ENCODE measurements around the gene LRP1-AS.

LRP1-AS gene

DNA sequence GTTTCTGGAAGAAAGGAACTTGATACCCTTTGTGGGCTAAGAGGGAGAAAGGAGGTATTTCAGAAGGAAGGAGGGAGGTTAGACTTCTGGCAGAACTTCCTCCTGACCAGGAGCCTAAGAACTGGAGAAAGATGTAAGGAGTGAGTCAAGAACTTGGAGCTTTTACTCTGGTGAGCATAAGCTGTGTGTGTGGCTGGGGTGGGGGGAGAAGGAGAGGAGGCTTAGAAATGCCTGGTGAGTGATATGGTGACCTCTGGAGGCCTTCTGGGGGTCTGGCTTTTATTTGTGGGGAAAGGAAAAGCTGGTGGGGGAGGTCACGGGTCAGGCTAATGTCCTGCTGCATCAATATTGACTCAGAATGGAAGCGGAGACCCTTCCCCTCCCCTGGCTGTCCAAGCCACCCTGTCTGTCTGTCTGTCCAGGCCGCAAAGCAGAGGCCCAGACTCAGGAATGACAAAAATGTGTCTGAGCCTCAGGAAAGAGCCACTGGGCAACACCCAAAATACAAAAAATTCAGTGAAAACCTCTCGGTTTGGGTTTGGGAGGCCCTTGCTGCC, 14.3 kb downstream of the LRP1-AS start:
- Histone ChIP-seq H3K27me3 (ENCODE audit: control insufficient read depth in 2 of 2, insufficient read depth in 2 of 2, low read length in 2 of 2) (no peaks in the 10 kb centered on the region), H3K4me3 (ENCODE audit: low read length in 2 of 2) (peak overlapping the region in 1 of 2 donors; percentile 7), H3K27ac (ENCODE audit: low read depth in 2 of 2, low read length in 2 of 2) (peak overlapping the region; percentile 41 to 65), H3K36me3 (ENCODE audit: control insufficient read depth in 2 of 2, insufficient read depth in 2 of 2, low read length in 2 of 2) (no peaks in the 10 kb centered on the region), H3K4me1 (ENCODE audit: control insufficient read depth in 2 of 2, insufficient read depth in 2 of 2, low read length in 2 of 2) (peaks cover 25 to 45% of the 10 kb centered on the region in 2 donors), H3K9me3 (ENCODE audit: control insufficient read depth in 2 of 2, low read length in 2 of 2) (no peaks in the 10 kb centered on the region), H3K9ac (ENCODE audit: low read depth in 1 of 2, low read length in 2 of 2) (no peak overlapping the region)

DNA sequence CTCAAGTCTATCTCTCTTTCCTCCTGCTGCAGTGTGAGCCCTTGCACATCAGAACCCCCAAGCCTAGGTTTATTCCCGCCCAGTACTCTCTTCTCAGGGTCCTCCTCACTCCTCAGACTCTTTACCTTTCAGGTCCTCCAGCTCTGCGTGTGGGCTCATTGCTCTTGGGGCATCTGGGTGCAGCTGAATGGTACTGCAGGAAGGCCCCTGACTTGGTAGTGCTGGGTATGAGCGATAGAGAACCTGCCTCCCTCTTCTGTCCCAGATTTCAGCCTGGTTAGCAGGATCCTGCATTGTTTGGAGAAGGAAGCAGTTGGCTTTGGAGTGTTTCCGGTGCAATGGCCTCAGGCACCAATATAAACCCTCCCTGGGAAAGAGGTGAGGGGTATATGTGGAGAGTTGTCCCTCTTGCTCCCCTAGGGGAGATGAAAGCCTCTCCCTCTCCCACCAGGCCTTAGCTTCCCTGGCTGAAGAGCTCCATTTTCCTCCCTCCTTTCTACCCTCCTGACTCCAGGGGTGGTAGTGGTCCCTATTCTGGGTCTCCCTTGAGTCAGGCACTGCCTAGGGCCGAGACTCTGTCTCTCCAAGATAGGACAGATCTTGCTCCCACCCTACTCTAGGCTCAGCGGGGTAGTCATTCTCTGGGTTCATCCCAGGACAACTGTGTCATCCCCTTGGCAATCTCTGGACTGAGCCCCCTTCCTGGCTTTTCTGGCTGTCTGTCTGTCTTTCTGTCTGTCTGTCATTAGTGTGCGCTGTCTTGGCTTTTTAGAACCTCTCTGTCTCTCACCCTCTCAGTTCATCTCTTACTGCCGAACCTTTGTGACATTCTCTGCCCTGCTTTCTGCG, 15.3 kb downstream of the LRP1-AS start:
- Histone ChIP-seq H3K36me3 (ENCODE audit: control insufficient read depth in 2 of 2, insufficient read depth in 2 of 2, low read length in 2 of 2) (no peaks in the 10 kb centered on the region), H3K9ac (ENCODE audit: low read depth in 1 of 2, low read length in 2 of 2) (peak overlapping the region; percentile 12 to 43), H3K27ac (ENCODE audit: low read depth in 2 of 2, low read length in 2 of 2) (peak overlapping the region; percentile 41 to 65), H3K4me1 (ENCODE audit: control insufficient read depth in 2 of 2, insufficient read depth in 2 of 2, low read length in 2 of 2) (peaks cover 21 to 40% of the 10 kb centered on the region in 2 donors), H3K9me3 (ENCODE audit: control insufficient read depth in 2 of 2, low read length in 2 of 2) (no peaks in the 10 kb centered on the region), H3K4me3 (ENCODE audit: low read length in 2 of 2) (peak overlapping the region in 1 of 2 donors; percentile 13), H3K27me3 (ENCODE audit: control insufficient read depth in 2 of 2, insufficient read depth in 2 of 2, low read length in 2 of 2) (no peaks in the 10 kb centered on the region)

DNA sequence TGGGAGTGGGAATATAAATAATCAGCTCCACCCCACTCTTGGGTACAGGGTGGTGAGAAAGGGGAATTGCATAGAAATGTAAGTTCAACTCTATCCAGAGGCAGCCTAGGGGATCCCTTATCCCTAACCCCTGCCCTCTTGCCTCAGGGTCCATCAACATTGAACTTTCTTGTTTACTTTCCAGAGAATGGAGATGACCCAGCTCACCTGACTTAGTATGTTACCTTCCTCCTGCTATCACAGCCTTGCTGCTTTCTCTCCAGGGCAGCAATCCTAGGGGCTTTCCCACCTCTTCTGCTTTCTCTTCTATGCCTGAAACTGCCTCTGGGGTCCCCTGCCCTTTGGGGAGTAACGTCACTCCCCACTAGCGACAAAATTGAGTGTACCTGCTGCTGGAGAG, 16.5 kb downstream of the LRP1-AS start:
- H3K27me3 ChIP-seq (ENCODE audit: control insufficient read depth in 2 of 2, insufficient read depth in 2 of 2, low read length in 2 of 2): no peaks in the 10 kb centered on the region
- no peaks in the 10 kb centered on the region for H3K9me3 ChIP-seq (ENCODE audit: control insufficient read depth in 2 of 2, low read length in 2 of 2)
- H3K27ac ChIP-seq (ENCODE audit: low read depth in 2 of 2, low read length in 2 of 2): peak overlapping the region in 1 of 2 donors; percentile 65
- peaks cover 24 to 45% of the 10 kb centered on the region in 2 donors for H3K4me1 ChIP-seq (ENCODE audit: control insufficient read depth in 2 of 2, insufficient read depth in 2 of 2, low read length in 2 of 2)
- H3K9ac ChIP-seq (ENCODE audit: low read depth in 1 of 2, low read length in 2 of 2): peak overlapping the region in 1 of 2 donors; percentile 19
- H3K36me3 ChIP-seq (ENCODE audit: control insufficient read depth in 2 of 2, insufficient read depth in 2 of 2, low read length in 2 of 2): no peaks in the 10 kb centered on the region
- H3K4me3 ChIP-seq (ENCODE audit: low read length in 2 of 2): peak overlapping the region; percentile 12 to 88

DNA sequence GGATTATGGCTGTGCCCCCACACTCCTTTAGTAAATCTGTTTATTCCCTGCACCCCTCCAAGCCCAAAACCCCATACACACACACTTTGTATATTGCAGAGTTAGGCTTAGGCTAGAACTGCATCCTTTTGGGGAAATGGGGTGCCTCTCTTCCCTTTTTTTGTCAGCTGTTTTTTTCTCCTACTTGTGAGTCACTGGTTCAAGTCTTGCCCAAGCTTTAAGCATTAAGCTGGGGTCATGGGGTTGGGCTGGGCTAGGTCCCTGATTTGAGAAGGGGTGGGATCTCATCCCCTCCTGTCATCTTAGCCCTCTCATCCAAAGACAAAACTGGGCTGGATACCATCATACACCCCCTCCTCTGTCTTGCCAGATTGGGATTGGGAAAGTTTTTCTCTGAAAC, 17.5 kb downstream of the LRP1-AS start:
- peaks cover 24 to 45% of the 10 kb centered on the region in 2 donors for H3K4me1 ChIP-seq (ENCODE audit: control insufficient read depth in 2 of 2, insufficient read depth in 2 of 2, low read length in 2 of 2)
- peak overlapping the region in 1 of 2 donors; percentile 71 for H3K9ac ChIP-seq (ENCODE audit: low read depth in 1 of 2, low read length in 2 of 2)
- peak overlapping the region; percentile 97 to 98 for H3K27ac ChIP-seq (ENCODE audit: low read depth in 2 of 2, low read length in 2 of 2)

DNA sequence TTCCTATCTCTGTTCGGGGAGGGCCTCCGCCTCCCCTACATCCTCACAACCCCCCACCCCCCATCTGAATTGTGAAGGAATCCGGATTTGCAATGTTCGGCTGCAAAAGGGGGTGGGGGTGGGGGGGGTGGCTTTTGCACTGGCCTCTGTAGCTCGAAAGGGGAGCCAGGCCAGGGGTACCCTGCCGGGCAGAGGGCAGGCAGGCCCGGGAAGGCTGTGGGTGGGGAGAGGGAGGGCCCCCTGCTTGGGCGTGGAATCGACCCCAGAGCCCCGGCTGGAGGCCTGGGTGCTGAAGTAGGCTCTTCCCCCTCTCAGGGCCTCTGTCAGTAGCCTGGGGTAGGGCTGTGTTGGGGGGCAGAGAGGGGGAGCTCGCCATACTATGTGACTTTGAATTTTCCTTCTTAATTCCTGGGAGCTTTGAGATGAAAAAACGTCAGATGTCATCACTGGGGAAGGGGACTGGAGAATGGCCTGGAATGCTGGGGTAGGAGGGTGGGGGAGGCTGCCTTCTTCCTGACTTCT, 18.0 kb downstream of the LRP1-AS start:
- H3K4me3 ChIP-seq (ENCODE audit: low read length in 2 of 2): peak overlapping the region; percentile 79 to 88
- H3K27me3 ChIP-seq (ENCODE audit: control insufficient read depth in 2 of 2, insufficient read depth in 2 of 2, low read length in 2 of 2): no peaks in the 10 kb centered on the region
- no peaks in the 10 kb centered on the region for H3K36me3 ChIP-seq (ENCODE audit: control insufficient read depth in 2 of 2, insufficient read depth in 2 of 2, low read length in 2 of 2)
- peak overlapping the region; percentile 97 to 98 for H3K27ac ChIP-seq (ENCODE audit: low read depth in 2 of 2, low read length in 2 of 2)
- peaks cover 24 to 45% of the 10 kb centered on the region in 2 donors for H3K4me1 ChIP-seq (ENCODE audit: control insufficient read depth in 2 of 2, insufficient read depth in 2 of 2, low read length in 2 of 2)
- peak overlapping the region; percentile 6 to 71 for H3K9ac ChIP-seq (ENCODE audit: low read depth in 1 of 2, low read length in 2 of 2)
- no peaks in the 10 kb centered on the region for H3K9me3 ChIP-seq (ENCODE audit: control insufficient read depth in 2 of 2, low read length in 2 of 2)

More for the DNA sequence above, 17.5 kb downstream of the LRP1-AS start:
- H3K27me3 ChIP-seq (ENCODE audit: control insufficient read depth in 2 of 2, insufficient read depth in 2 of 2, low read length in 2 of 2): no peaks in the 10 kb centered on the region
- no peaks in the 10 kb centered on the region for H3K9me3 ChIP-seq (ENCODE audit: control insufficient read depth in 2 of 2, low read length in 2 of 2)
- no peaks in the 10 kb centered on the region for H3K36me3 ChIP-seq (ENCODE audit: control insufficient read depth in 2 of 2, insufficient read depth in 2 of 2, low read length in 2 of 2)
- peak overlapping the region; percentile 79 to 88 for H3K4me3 ChIP-seq (ENCODE audit: low read length in 2 of 2)

DNA sequence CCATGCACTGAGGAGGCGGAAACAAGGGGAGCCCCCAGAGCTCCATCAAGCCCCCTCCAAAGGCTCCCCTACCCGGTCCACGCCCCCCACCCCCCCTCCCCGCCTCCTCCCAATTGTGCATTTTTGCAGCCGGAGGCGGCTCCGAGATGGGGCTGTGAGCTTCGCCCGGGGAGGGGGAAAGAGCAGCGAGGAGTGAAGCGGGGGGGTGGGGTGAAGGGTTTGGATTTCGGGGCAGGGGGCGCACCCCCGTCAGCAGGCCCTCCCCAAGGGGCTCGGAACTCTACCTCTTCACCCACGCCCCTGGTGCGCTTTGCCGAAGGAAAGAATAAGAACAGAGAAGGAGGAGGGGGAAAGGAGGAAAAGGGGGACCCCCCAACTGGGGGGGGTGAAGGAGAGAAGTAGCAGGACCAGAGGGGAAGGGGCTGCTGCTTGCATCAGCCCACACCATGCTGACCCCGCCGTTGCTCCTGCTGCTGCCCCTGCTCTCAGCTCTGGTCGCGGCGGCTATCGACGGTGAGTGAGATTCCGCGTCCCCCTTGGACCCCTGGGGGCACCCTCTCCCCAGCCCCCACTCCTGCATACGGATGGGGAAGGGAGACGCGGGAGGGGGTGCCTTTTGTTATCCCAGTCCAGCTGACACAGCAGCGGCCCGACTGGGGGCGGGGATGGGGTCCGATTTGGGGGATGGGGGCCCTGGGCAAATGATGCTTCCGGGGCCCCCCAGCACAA, 18.7 kb downstream of the LRP1-AS start:
- H3K27ac ChIP-seq (ENCODE audit: low read depth in 2 of 2, low read length in 2 of 2): peak overlapping the region; percentile 97 to 98
- H3K36me3 ChIP-seq (ENCODE audit: control insufficient read depth in 2 of 2, insufficient read depth in 2 of 2, low read length in 2 of 2): no peaks in the 10 kb centered on the region
- H3K4me1 ChIP-seq (ENCODE audit: control insufficient read depth in 2 of 2, insufficient read depth in 2 of 2, low read length in 2 of 2): peaks cover 21 to 45% of the 10 kb centered on the region in 2 donors
- H3K4me3 ChIP-seq (ENCODE audit: low read length in 2 of 2): peak overlapping the region; percentile 79 to 88
- H3K9ac ChIP-seq (ENCODE audit: low read depth in 1 of 2, low read length in 2 of 2): peak overlapping the region; percentile 60 to 71
- H3K9me3 ChIP-seq (ENCODE audit: control insufficient read depth in 2 of 2, low read length in 2 of 2): no peaks in the 10 kb centered on the region
- H3K27me3 ChIP-seq (ENCODE audit: control insufficient read depth in 2 of 2, insufficient read depth in 2 of 2, low read length in 2 of 2): no peaks in the 10 kb centered on the region

DNA sequence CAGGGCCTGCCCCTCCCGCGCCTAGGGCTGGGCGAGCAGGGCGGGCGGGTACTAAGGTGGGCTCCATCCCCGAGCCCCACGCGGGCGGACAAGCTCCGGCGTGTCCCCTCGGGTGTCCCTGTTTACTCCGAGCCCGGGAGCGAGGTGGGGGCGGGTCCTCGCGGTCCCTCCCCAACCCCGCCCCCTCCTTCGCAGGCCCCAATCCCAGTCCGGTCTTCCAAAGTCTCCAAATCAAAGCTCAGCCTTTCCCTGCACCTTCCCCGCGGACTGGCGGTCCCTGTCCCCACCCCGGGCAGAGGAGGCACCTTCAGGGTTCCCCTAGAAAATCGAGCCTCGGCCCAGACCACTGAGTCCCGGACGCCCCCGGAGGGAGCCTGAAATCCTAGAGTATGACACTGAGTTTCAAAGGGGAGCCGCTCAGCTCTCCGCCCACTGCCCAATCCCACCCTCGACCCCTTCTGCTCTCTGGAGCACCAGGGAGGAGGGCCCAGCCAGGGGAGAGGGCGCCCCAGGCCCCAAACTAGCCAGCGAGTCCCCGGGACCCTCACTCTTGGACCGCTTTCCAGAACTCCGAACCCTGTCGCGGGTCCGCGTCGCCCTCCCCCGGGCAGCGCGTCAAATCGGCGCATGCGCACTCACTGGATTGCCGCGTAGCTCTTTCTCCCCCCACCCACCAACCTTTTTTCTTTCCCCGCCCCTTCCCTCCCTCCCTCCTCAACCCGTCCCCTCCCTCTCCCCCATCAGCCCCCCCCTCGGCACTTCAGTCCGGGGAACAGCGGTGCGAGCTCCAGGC, 19.5 kb downstream of the LRP1-AS start, which contains the start of gene LRP1:
LRP1 (plus strand) TSS at position 758 of the 793 bp plus-strand sequence. CDS start 482 bp downstream, outside the sequence.
- Histone ChIP-seq H3K4me1 (ENCODE audit: control insufficient read depth in 2 of 2, insufficient read depth in 2 of 2, low read length in 2 of 2) (peaks cover 16 to 42% of the 10 kb centered on the region in 2 donors), H3K36me3 (ENCODE audit: control insufficient read depth in 2 of 2, insufficient read depth in 2 of 2, low read length in 2 of 2) (no peaks in the 10 kb centered on the region)

DNA sequence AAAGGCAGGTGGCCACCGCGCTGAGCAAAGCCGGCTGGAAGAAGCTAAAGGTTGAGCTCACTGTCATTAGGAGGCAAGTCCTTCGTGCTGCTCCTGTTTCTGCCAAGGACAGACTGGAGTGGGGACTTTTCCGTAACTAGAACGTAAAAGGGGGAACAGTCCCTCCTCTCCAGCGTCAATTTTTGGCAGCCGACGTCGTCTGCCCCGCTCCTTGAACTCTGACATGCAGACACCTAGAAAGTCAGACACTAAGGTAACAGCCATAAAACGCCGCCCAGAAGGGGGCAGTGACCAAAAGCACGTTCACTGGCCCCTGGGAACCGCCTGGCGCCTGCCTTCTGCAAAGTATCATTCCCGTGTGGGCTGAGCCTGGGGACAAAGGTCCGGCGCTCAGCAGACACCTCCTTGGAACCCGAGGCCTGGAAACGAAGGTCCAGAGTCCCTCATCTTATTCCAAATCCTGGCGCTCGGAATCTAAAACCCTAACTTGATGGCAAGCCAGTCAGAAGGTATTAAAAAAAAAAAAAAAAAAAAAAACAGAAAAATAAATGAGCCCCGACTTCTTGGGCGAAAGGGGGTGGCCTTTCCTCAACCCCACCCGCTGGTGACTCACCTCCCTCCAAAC, 20.2 kb downstream of the LRP1-AS start:
- no peaks in the 10 kb centered on the region for H3K36me3 ChIP-seq (ENCODE audit: control insufficient read depth in 2 of 2, insufficient read depth in 2 of 2, low read length in 2 of 2)
- peak overlapping the region; percentile 79 to 87 for H3K4me3 ChIP-seq (ENCODE audit: low read length in 2 of 2)
- H3K27ac ChIP-seq (ENCODE audit: low read depth in 2 of 2, low read length in 2 of 2): peak overlapping the region; percentile 97 to 98
- peak overlapping the region; percentile 44 to 92 for H3K9ac ChIP-seq (ENCODE audit: low read depth in 1 of 2, low read length in 2 of 2)
- no peaks in the 10 kb centered on the region for H3K27me3 ChIP-seq (ENCODE audit: control insufficient read depth in 2 of 2, insufficient read depth in 2 of 2, low read length in 2 of 2)
- peaks cover 12 to 35% of the 10 kb centered on the region in 2 donors for H3K4me1 ChIP-seq (ENCODE audit: control insufficient read depth in 2 of 2, insufficient read depth in 2 of 2, low read length in 2 of 2)
- no peaks in the 10 kb centered on the region for H3K9me3 ChIP-seq (ENCODE audit: control insufficient read depth in 2 of 2, low read length in 2 of 2)

More for the DNA sequence above, 19.5 kb downstream of the LRP1-AS start, which contains the start of gene LRP1:
- H3K27me3 ChIP-seq (ENCODE audit: control insufficient read depth in 2 of 2, insufficient read depth in 2 of 2, low read length in 2 of 2): no peaks in the 10 kb centered on the region
- peak within 1 kb of the TSS; percentile 97 to 98 for H3K27ac ChIP-seq (ENCODE audit: low read depth in 2 of 2, low read length in 2 of 2)
- H3K9ac ChIP-seq (ENCODE audit: low read depth in 1 of 2, low read length in 2 of 2): peak within 1 kb of the TSS; percentile 92 to 97
- no peaks in the 10 kb centered on the region for H3K9me3 ChIP-seq (ENCODE audit: control insufficient read depth in 2 of 2, low read length in 2 of 2)
- peak within 1 kb of the TSS; percentile 79 to 88 for H3K4me3 ChIP-seq (ENCODE audit: low read length in 2 of 2)

DNA sequence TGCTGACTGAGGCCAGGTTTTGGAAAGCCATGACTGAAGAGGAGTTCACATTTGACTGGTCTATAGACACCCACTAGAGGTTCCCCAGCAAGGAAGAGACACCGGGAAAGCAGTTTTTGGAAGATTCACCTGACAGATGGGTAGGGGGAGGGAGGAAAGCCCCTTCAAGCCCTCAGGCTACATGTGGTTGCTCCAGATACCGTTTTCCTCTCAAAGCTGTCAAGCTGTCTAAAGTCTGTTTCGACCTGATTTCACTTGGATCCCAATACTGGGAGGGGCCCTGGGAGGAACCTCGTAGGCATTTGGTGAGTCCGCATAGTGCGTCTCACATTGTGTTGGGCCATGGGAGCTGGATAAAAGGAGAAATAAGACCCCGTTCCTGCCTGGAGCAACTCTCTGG, 20.9 kb downstream of the LRP1-AS start:
- Histone ChIP-seq H3K9me3 (ENCODE audit: control insufficient read depth in 2 of 2, low read length in 2 of 2) (no peaks in the 10 kb centered on the region), H3K27ac (ENCODE audit: low read depth in 2 of 2, low read length in 2 of 2) (peak overlapping the region; percentile 97 to 98), H3K4me1 (ENCODE audit: control insufficient read depth in 2 of 2, insufficient read depth in 2 of 2, low read length in 2 of 2) (peaks cover 5 to 28% of the 10 kb centered on the region in 2 donors), H3K9ac (ENCODE audit: low read depth in 1 of 2, low read length in 2 of 2) (peak overlapping the region; percentile 44 to 92), H3K4me3 (ENCODE audit: low read length in 2 of 2) (peak overlapping the region in 1 of 2 donors; percentile 87), H3K36me3 (ENCODE audit: control insufficient read depth in 2 of 2, insufficient read depth in 2 of 2, low read length in 2 of 2) (no peaks in the 10 kb centered on the region), H3K27me3 (ENCODE audit: control insufficient read depth in 2 of 2, insufficient read depth in 2 of 2, low read length in 2 of 2) (no peaks in the 10 kb centered on the region)

Measured in mucosa of rectum (tissue), 2 donors.